ENCODE measurements around the gene ZBTB16. TPM values are rescaled to one million over a fixed set of nuclear protein-coding genes. Genes with fewer than 3 reads are reported as not detected.

Gene ZBTB16
- total and polyA plus RNA-seq, 4 donors, result 21.4 to 224 (median 102) TPM

DNA sequence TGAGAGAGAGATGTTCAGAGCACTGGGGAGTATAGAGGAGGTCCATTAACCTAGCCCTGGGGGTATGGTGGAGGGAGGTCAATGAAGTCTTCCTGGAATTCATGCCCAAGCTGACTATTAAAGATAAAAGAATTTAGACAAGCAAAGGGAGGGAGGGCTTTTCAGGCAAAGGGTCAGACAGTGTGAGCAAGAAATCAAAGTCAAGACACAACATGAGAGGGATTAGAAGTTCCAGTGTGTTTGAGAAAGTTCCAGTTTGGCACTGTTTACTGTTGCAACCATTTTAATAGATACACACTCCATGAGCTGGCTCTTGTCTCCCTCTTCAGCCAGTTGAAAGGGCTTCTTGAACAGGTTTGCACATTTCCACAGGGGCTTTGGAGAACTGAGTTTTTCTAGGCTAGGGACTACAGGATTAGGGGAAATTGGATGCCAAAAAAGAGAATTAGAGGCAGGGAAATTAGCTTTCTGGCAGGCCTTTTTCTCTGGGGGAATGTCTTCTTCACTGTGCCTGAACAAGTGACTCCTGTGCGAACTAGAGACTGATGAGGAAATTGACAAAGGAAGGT, 222.0 kb downstream of the ZBTB16 start:
- Histone ChIP-seq H3K4me1 (ENCODE audit: control insufficient read depth in 5 of 5, insufficient read depth in 5 of 5, low read length in 5 of 5) (peaks cover 0 to 7% (median 0%) of the 10 kb centered on the region in 5 donors), H3K9me3 (ENCODE audit: control insufficient read depth in 4 of 4, insufficient read depth in 3 of 4, low read length in 3 of 4) (no peaks in the 10 kb centered on the region), H3K4me3 (no peak overlapping the region), H3K27ac (ENCODE audit: low read depth in 1 of 2, low read length in 1 of 2) (no peak overlapping the region), H3K36me3 (ENCODE audit: control insufficient read depth in 4 of 4, insufficient read depth in 4 of 4, low read length in 4 of 4) (no peaks in the 10 kb centered on the region), H3K27me3 (ENCODE audit: control insufficient read depth in 3 of 3, insufficient read depth in 3 of 3, low read length in 2 of 3) (peaks cover 0 to 2% (median 0%) of the 10 kb centered on the region in 3 donors), H3K9ac (ENCODE audit: insufficient read depth in 1 of 2, low read length in 2 of 2) (no peak overlapping the region)
- no peak for ATAC-seq (ENCODE audit: insufficient read depth, low FRiP score)
- WGBS, 2 donors, result 63 to 79% methylated on average over 1 of the region's 1 CpG
- no peak for DNase-seq
- TF ChIP-seq, protein P1, sequence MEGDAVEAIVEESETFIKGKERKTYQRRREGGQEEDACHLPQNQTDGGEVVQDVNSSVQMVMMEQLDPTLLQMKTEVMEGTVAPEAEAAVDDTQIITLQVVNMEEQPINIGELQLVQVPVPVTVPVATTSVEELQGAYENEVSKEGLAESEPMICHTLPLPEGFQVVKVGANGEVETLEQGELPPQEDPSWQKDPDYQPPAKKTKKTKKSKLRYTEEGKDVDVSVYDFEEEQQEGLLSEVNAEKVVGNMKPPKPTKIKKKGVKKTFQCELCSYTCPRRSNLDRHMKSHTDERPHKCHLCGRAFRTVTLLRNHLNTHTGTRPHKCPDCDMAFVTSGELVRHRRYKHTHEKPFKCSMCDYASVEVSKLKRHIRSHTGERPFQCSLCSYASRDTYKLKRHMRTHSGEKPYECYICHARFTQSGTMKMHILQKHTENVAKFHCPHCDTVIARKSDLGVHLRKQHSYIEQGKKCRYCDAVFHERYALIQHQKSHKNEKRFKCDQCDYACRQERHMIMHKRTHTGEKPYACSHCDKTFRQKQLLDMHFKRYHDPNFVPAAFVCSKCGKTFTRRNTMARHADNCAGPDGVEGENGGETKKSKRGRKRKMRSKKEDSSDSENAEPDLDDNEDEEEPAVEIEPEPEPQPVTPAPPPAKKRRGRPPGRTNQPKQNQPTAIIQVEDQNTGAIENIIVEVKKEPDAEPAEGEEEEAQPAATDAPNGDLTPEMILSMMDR (IDR thresholded peaks at IDR 0.05; ENCODE audit: control extremely low read depth, extremely low read depth), result no peak

DNA sequence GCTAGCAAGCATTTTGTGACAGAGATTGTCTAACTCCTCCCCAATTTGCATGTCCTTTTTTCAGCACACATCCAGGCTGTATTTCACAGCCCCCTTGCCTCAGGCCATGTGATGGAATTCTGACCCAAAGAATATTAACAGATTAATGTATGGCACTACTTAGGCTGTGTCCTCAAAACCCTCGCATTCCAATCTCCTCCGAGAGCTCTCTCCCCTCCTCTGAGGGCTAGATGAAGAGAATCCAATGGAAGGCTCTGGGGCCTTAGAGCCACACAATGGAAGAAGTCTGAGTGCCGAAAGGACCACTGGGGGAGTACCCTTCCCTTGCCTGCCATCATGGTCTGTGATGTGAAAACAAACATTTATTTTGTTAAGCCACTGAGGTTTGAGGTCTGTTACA, 223.0 kb downstream of the ZBTB16 start:
- ATAC-seq (ENCODE audit: insufficient read depth, low FRiP score) (no peak), DNase-seq (no peak)
- 85 to 93% methylated on average over 3 of the region's 3 CpGs for WGBS, 2 donors
- TF ChIP-seq, protein P1 (IDR thresholded peaks at IDR 0.05; ENCODE audit: control extremely low read depth, extremely low read depth), result no peak
- Histone ChIP-seq H3K4me1 (ENCODE audit: control insufficient read depth in 5 of 5, insufficient read depth in 5 of 5, low read length in 5 of 5) (peaks cover 0 to 7% (median 0%) of the 10 kb centered on the region in 5 donors), H3K27ac (ENCODE audit: low read depth in 1 of 2, low read length in 1 of 2) (no peak overlapping the region), H3K9ac (ENCODE audit: insufficient read depth in 1 of 2, low read length in 2 of 2) (no peak overlapping the region), H3K27me3 (ENCODE audit: control insufficient read depth in 3 of 3, insufficient read depth in 3 of 3, low read length in 2 of 3) (peaks cover 0 to 2% (median 0%) of the 10 kb centered on the region in 3 donors), H3K36me3 (ENCODE audit: control insufficient read depth in 4 of 4, insufficient read depth in 4 of 4, low read length in 4 of 4) (no peaks in the 10 kb centered on the region), H3K9me3 (ENCODE audit: control insufficient read depth in 4 of 4, insufficient read depth in 3 of 4, low read length in 3 of 4) (no peaks in the 10 kb centered on the region), H3K4me3 (no peak overlapping the region)

DNA sequence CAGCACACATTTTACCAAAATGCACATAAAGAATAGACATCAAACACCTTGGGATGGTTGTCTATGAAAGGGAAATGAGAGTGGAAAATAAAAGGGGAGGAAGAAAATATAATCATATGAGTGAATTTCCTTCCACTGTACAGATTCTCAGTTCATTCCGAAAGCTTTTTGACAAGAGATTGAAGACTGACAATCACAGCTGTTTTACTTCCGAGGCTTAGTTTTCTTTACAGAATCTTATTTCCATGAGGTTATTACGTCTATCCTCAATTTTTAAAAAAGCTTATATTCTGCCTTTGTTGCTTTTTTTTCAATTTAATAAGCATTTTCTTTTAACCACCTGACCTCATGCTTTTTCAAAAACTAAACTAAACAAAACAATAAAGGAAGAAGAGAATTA, 223.9 kb downstream of the ZBTB16 start:
- ATAC-seq (ENCODE audit: insufficient read depth, low FRiP score) (no peak), DNase-seq (no peak)
- WGBS, 2 donors, result 78 to 83% methylated on average over 3 of the region's 3 CpGs
- Histone ChIP-seq H3K4me1 (ENCODE audit: control insufficient read depth in 5 of 5, insufficient read depth in 5 of 5, low read length in 5 of 5) (peaks cover 0 to 7% (median 0%) of the 10 kb centered on the region in 5 donors), H3K9me3 (ENCODE audit: control insufficient read depth in 4 of 4, insufficient read depth in 3 of 4, low read length in 3 of 4) (no peaks in the 10 kb centered on the region), H3K27ac (ENCODE audit: low read depth in 1 of 2, low read length in 1 of 2) (no peak overlapping the region), H3K27me3 (ENCODE audit: control insufficient read depth in 3 of 3, insufficient read depth in 3 of 3, low read length in 2 of 3) (peaks cover 0 to 2% (median 0%) of the 10 kb centered on the region in 3 donors), H3K4me3 (no peak overlapping the region), H3K36me3 (ENCODE audit: control insufficient read depth in 4 of 4, insufficient read depth in 4 of 4, low read length in 4 of 4) (no peaks in the 10 kb centered on the region), H3K9ac (ENCODE audit: insufficient read depth in 1 of 2, low read length in 2 of 2) (no peak overlapping the region)
- TF ChIP-seq, protein P1 (IDR thresholded peaks at IDR 0.05; ENCODE audit: control extremely low read depth, extremely low read depth), result no peak

DNA sequence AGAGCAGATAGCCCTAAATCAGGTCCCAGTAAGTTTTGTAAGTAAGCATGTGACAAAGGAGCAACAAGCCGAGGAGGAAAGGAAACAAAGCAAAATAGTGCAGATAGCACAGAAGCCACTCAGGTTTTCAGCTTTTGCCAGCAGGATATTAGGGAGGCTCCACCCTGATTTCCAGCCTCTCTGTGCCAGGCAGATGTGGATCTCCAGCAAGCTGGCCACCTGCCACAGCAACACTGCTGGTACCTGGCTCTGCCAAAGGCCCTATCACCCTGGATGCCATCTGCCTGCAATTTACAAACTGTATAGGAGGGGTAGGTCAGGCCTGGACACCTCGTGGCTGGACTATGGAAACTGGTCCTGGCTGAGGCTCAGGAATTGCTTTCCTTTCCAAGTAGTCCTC, 224.5 kb downstream of the ZBTB16 start:
- Histone ChIP-seq H3K36me3 (ENCODE audit: control insufficient read depth in 4 of 4, insufficient read depth in 4 of 4, low read length in 4 of 4) (no peaks in the 10 kb centered on the region), H3K4me3 (no peak overlapping the region), H3K27ac (ENCODE audit: low read depth in 1 of 2, low read length in 1 of 2) (no peak overlapping the region), H3K27me3 (ENCODE audit: control insufficient read depth in 3 of 3, insufficient read depth in 3 of 3, low read length in 2 of 3) (peaks cover 0 to 2% (median 0%) of the 10 kb centered on the region in 3 donors), H3K9me3 (ENCODE audit: control insufficient read depth in 4 of 4, insufficient read depth in 3 of 4, low read length in 3 of 4) (no peaks in the 10 kb centered on the region), H3K4me1 (ENCODE audit: control insufficient read depth in 5 of 5, insufficient read depth in 5 of 5, low read length in 5 of 5) (peaks cover 0 to 7% (median 0%) of the 10 kb centered on the region in 5 donors), H3K9ac (ENCODE audit: insufficient read depth in 1 of 2, low read length in 2 of 2) (no peak overlapping the region)
- ATAC-seq (ENCODE audit: insufficient read depth, low FRiP score) (no peak), DNase-seq (no peak)
- 50 to 67% methylated on average over 2 of the region's 2 CpGs for WGBS, 2 donors
- TF ChIP-seq, protein P1 (IDR thresholded peaks at IDR 0.05; ENCODE audit: control extremely low read depth, extremely low read depth), result no peak
